GM23338 (cell line): ENCODE results near the gene KCNMA1. TPM values are rescaled to one million over a fixed set of nuclear protein-coding genes. Genes with fewer than 3 reads are reported as not detected.

Experiments
- ATAC-seq: fragments of 200-7000 bp; cut with Tn5 transposase; 3 replicates; pipeline ENCODE4 v1.9.1; 2020
- DNase-seq: peaks from one replicate; pipeline ENCODE4 v3.0.0-alpha.2; 2015; ENCODE audit warnings: low spot score
- H2AFZ ChIP-seq: fragments of 200-600 bp; sonication (generic); 2 replicates; pipeline ENCODE4 v1.8.0; 2016; ENCODE audit warnings: antibody characterized with exemption, mild to moderate bottlenecking, moderate library complexity
- H3F3A ChIP-seq: fragments of 200-600 bp; sonication (generic); replicated peaks from 2 replicates; pipeline ENCODE4 v1.8.0; 2017; ENCODE audit warnings: antibody characterized with exemption, mixed run types, low read depth
- H3K27ac ChIP-seq: fragments of 200-600 bp; sonication (generic); 2 replicates; pipeline ENCODE4 v1.6.1; 2016; ENCODE audit warnings: low read depth
- H3K27me3 ChIP-seq: fragments of 200-600 bp; sonication (generic); 2 replicates; pipeline ENCODE4 v1.8.0; 2016; ENCODE audit warnings: mild to moderate bottlenecking, mixed run types, moderate library complexity; ENCODE audit not compliant: insufficient read depth
- H3K36me3 ChIP-seq: fragments of 200-600 bp; sonication (generic); 2 replicates; pipeline ENCODE4 v1.8.0; 2016; ENCODE audit warnings: mild to moderate bottlenecking; ENCODE audit not compliant: insufficient read depth
- H3K4me1 ChIP-seq: fragments of 200-600 bp; sonication (generic); 2 replicates; pipeline ENCODE4 v1.8.0; 2016; ENCODE audit warnings: mild to moderate bottlenecking, moderate library complexity; ENCODE audit not compliant: insufficient read depth
- H3K4me2 ChIP-seq: fragments of 200-600 bp; sonication (generic); 2 replicates; pipeline ENCODE4 v1.7.1; 2017; ENCODE audit warnings: mixed run types
- H3K4me3 ChIP-seq: fragments of 200-600 bp; sonication (generic); 2 replicates; pipeline ENCODE4 v1.6.1; 2016; ENCODE audit warnings: mixed run types
- H3K79me2 ChIP-seq: fragments of 200-600 bp; sonication (generic); replicated peaks from 2 replicates; pipeline ENCODE4 v1.8.0; 2017; ENCODE audit warnings: mild to moderate bottlenecking; ENCODE audit not compliant: insufficient read depth
- H3K9me2 ChIP-seq: fragments of 200-600 bp; sonication (generic); 2 replicates; pipeline ENCODE4 v1.8.0; 2017; ENCODE audit not compliant: insufficient read depth
- H4K20me1 ChIP-seq: fragments of 200-600 bp; sonication (generic); replicated peaks from 2 replicates; pipeline ENCODE4 v1.8.0; 2017; ENCODE audit warnings: mild to moderate bottlenecking; ENCODE audit not compliant: insufficient read depth
- H3K27ac Mint-ChIP-seq: 2 replicates; pipeline ENCODE4 v1.8.0; 2020; ENCODE audit warnings: inconsistent platforms, mild to moderate bottlenecking, moderate library complexity, mixed read lengths
- H3K27me3 Mint-ChIP-seq: 3 replicates; pipeline ENCODE4 v1.8.0; 2022; ENCODE audit warnings: low read depth, mild to moderate bottlenecking, moderate library complexity, mixed read lengths, inconsistent platforms; ENCODE audit not compliant: insufficient read depth, poor library complexity
- H3K36me3 Mint-ChIP-seq: 3 replicates; pipeline ENCODE4 v1.8.0; 2021; ENCODE audit warnings: low read depth, mild to moderate bottlenecking, inconsistent platforms, moderate library complexity, mixed read lengths
- H3K4me1 Mint-ChIP-seq: 3 replicates; pipeline ENCODE4 v1.8.0; 2020; ENCODE audit warnings: mild to moderate bottlenecking, inconsistent platforms, mixed read lengths
- H3K4me3 Mint-ChIP-seq: 3 replicates; pipeline ENCODE4 v1.8.0; 2021; ENCODE audit warnings: moderate library complexity, mild to moderate bottlenecking, inconsistent platforms, mixed read lengths
- H3K9me3 Mint-ChIP-seq: 3 replicates; pipeline ENCODE4 v1.8.0; 2020; ENCODE audit warnings: moderate library complexity, mild to moderate bottlenecking, inconsistent platforms, mixed read lengths
- CREB1 ChIP-seq: fragments of 250-450 bp; sonication (Bioruptor Pico); IDR thresholded peaks from 2 replicates; pipeline ENCODE4 v1.5.0; 2020; ENCODE audit warnings: low read depth, mild to moderate bottlenecking, moderate library complexity
- CTCF ChIP-seq, 2 experiments: fragments of 200-600 bp in 1 of 2; sonication (generic) in 1 of 2; conservative IDR thresholded peaks; 2 replicates each; pipeline versions ENCODE4 v1.5.1 to v1.6.1; 2016 to 2017; ENCODE audit warnings: antibody characterized with exemption in 2 of 2, low read depth in 2 of 2, mild to moderate bottlenecking in 2 of 2, moderate library complexity in 1 of 2
- ETS1 ChIP-seq: IDR thresholded peaks from 2 replicates; pipeline ENCODE4 v1.6.1; 2016; ENCODE audit warnings: antibody characterized with exemption
- EZH2 ChIP-seq: fragments of 200-600 bp; sonication (generic); IDR thresholded peaks from one replicate; pipeline ENCODE4 v1.8.0; 2017; ENCODE audit warnings: antibody characterized with exemption, mild to moderate bottlenecking, low read depth; ENCODE audit not compliant: unreplicated experiment
- EZH2phosphoT487 ChIP-seq: fragments of 200-600 bp; sonication (generic); IDR thresholded peaks from one replicate; pipeline ENCODE4 v1.8.1; 2018; ENCODE audit warnings: antibody characterized with exemption; ENCODE audit not compliant: unreplicated experiment
- JUNB ChIP-seq: IDR thresholded peaks from one replicate; pipeline ENCODE4 v1.6.1; 2016; ENCODE audit warnings: antibody characterized with exemption; ENCODE audit not compliant: unreplicated experiment
- NANOG ChIP-seq: IDR thresholded peaks from 2 replicates; pipeline ENCODE4 v1.6.1; 2016; ENCODE audit warnings: antibody characterized with exemption, borderline replicate concordance
- POLR2AphosphoS5 ChIP-seq: IDR thresholded peaks from 2 replicates; pipeline ENCODE4 v1.6.1; 2016; ENCODE audit warnings: antibody characterized with exemption, low read depth
- REST ChIP-seq: IDR thresholded peaks from one replicate; pipeline ENCODE4 v1.6.1; 2018; ENCODE audit warnings: antibody characterized with exemption; ENCODE audit not compliant: unreplicated experiment
- STAT1 ChIP-seq: IDR thresholded peaks from one replicate; pipeline ENCODE4 v1.6.1; 2016; ENCODE audit warnings: antibody characterized with exemption; ENCODE audit not compliant: unreplicated experiment
- ZNF114 ChIP-seq: fragments of 250-450 bp; sonication (Bioruptor Pico); IDR thresholded peaks from 2 replicates; pipeline ENCODE4 v1.5.0; 2020; ENCODE audit warnings: mild to moderate bottlenecking, moderate library complexity
- ZNF331 ChIP-seq: fragments of 250-450 bp; sonication (Bioruptor Pico); IDR thresholded peaks from 2 replicates; pipeline ENCODE4 v1.5.0; 2020; ENCODE audit warnings: low read depth, mild to moderate bottlenecking, moderate library complexity
- ZNF462 ChIP-seq: fragments of 250-450 bp; sonication (Bioruptor Pico); IDR thresholded peaks from 2 replicates; pipeline ENCODE4 v1.5.0; 2020; ENCODE audit warnings: mild to moderate bottlenecking, moderate library complexity
- polyA plus RNA-seq: library from polyadenylated mRNA; unstranded; fragments of >200 nt; fragmentation: Nextera tagmentation; extraction: Ambion mirVana; gene quantifications from 2 replicates; pipeline ENCODE4 v1.2.1, GENCODE V29; 2016
- total RNA-seq: library from RNA; depleted of rRNA; stranded (reverse); fragments of >200 nt; shearing (Covaris generic); gene quantifications from 2 replicates; pipeline ENCODE4 v1.2.3, GENCODE V29; 2014

Gene KCNMA1
- total and polyA plus RNA-seq, 2 experiments from 2014 or later = 8.2 to 9.0 TPM

- Mint-ChIP-seq H3K9me3 (no peaks in the 10 kb centered on the region), H3K27me3 (peaks cover 3% of the 10 kb centered on the region), H3K27ac (no peak overlapping the region), H3K4me1 (no peaks in the 10 kb centered on the region; the same call in 1 of the 3 replicates), H3K4me3 (no peak overlapping the region), H3K36me3 (no peaks in the 10 kb centered on the region)
- H3K4me1 ChIP-seq = no peaks in the 10 kb centered on the region
- H3K79me2 ChIP-seq = no peaks in the 10 kb centered on the region
- H3K36me3 ChIP-seq = no peaks in the 10 kb centered on the region
- H3F3A ChIP-seq = no peaks in the 10 kb centered on the region
- H3K9me2 ChIP-seq = 0 out of 2 replicates have a peak, but pooled peaks cover 4% of the 10 kb centered on the region
- no peak overlapping the region for H2AFZ ChIP-seq
- no peak overlapping the region for H3K27ac ChIP-seq
- no peaks in the 10 kb centered on the region; the same call in 1 of the 2 replicates for H4K20me1 ChIP-seq
- no peaks in the 10 kb centered on the region for H3K27me3 ChIP-seq
- ATAC-seq (no peak), DNase-seq (no peak)
- no peak overlapping the region for H3K4me3 ChIP-seq
- no peak for TF ChIP-seq STAT1
- no peak for TF ChIP-seq POLR2AphosphoS5
- TF ChIP-seq ETS1 = no peak
- no peak for TF ChIP-seq REST
- no peak for TF ChIP-seq ZNF114
- no peak for TF ChIP-seq NANOG
- TF ChIP-seq CTCF (conservative IDR thresholded peaks at IDR 0.05; ENCODE audit: low read depth in 2 of 2) = no peak
- no peak for TF ChIP-seq EZH2phosphoT487
- TF ChIP-seq ZNF462 = no peak
- no peak for TF ChIP-seq ZNF331
- TF ChIP-seq EZH2 = no peak
- no peak for TF ChIP-seq JUNB
- no peak for TF ChIP-seq CREB1
- no peak overlapping the region for H3K4me2 ChIP-seq
These were observed 151.8 kb downstream of the KCNMA1 start for GRCh38 chr10:77485847-77486246.
